Measurements from ENCODE around the gene TUBA1A.
A peak's percentile ranks its signal among the peaks of the same experiment; 100 is the strongest.
"Not testable (repeated sequence)": the region's sequence is repeated elsewhere in the genome, so short reads cannot be mapped to it uniquely, and the experiment has no call there.

Gene TUBA1A

GRCh38 chr12:49188916-49189367 is at the start of gene TUBA1A:
TUBA1A (minus strand) TSS chr12:49189080; CDS start chr12:49188979, 101 bp downstream.
- peak; percentile 58 to 100 (median 96) for DNase-seq

- no peak for DNase-seq
These were observed 47.5 kb upstream of the TUBA1A start for GRCh38 chr12:49236423-49236822.

GRCh38 chr12:49233842-49234526 is 45.1 kb upstream of the TUBA1A start:
- DNase-seq: peak in 53 of 56 donors; percentile 18 to 84 (median 64)

GRCh38 chr12:49232940-49233841 is 44.3 kb upstream of the TUBA1A start:
- DNase-seq: peak in 53 of 56 donors; percentile 12 to 87 (median 61)

DNA sequence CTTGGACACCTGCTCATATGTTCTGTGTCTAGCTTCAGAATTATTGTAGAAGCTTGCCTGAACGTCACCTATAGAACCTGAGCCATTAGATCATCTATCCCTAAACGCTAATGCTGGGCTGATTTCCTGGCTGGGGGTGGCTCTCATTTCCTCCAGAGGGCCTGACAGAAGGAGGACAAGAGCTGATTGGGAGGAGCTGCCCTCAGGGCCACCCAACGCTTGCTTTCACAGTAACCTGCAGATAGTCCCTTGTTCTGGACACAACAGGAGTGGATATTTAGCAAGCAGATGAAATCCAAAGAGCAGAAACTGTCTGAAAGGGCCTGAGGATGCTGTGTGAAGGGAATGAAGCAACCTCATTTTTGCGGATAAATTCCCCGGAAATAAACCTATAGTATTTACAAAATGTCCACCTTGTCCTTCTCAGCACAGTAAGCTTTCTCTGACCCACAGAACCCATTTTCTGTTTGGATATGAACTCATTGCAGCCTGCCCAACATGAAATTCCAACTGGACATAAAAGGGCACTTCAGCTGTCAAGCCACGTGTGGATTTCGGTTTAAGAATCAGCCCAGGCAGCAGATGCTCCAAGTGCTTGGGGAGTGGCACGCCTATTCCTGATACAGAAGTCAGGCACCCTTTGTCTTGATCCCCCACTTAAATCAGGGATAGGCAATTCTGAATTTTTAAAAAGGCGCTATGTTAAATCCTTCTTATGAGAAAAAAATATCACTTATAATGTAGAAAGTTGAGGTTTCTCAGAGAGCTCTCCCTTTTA is 43.2 kb upstream of the TUBA1A start:
- DNase-seq: peak in 2 of 56 donors; percentile 5 to 11

GRCh38 chr12:49230805-49231194 is 41.9 kb upstream of the TUBA1A start:
- no peak for DNase-seq

GRCh38 chr12:49230176-49230804 is 41.4 kb upstream of the TUBA1A start:
- no peak for DNase-seq

- DNase-seq: no peak
These were observed 39.8 kb upstream of the TUBA1A start for GRCh38 chr12:49228653-49229052.

DNA sequence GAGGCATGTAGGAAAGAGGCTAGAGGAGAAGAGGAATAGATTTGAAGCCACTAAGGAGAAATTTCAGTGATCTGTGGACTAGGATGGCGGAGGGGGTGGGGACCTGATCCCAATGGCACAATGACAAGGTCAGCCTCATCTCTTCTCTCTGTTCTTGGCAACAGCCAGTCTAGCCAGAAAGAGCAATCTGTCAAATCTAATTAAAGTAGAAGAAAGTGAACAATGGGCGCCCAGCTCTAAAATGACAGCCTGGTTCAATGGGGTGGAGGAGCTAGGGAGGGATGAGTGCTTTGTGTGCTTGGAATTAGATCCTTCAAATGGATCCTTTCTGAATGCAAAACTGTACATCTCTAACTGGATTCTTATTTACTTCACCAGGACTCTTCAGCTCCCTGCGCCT is 38.8 kb upstream of the TUBA1A start:
- peak in 2 of 56 donors; percentile 7 to 12 for DNase-seq

- no peak for DNase-seq
These were observed 36.8 kb upstream of the TUBA1A start for GRCh38 chr12:49225576-49226166.

- DNase-seq: no peak
These were observed 34.9 kb upstream of the TUBA1A start for GRCh38 chr12:49223590-49224369.

- DNase-seq: no peak
These were observed 34.2 kb upstream of the TUBA1A start for GRCh38 chr12:49223122-49223521.

- no peak for DNase-seq
These were observed 32.1 kb upstream of the TUBA1A start for GRCh38 chr12:49220972-49221371.

DNA sequence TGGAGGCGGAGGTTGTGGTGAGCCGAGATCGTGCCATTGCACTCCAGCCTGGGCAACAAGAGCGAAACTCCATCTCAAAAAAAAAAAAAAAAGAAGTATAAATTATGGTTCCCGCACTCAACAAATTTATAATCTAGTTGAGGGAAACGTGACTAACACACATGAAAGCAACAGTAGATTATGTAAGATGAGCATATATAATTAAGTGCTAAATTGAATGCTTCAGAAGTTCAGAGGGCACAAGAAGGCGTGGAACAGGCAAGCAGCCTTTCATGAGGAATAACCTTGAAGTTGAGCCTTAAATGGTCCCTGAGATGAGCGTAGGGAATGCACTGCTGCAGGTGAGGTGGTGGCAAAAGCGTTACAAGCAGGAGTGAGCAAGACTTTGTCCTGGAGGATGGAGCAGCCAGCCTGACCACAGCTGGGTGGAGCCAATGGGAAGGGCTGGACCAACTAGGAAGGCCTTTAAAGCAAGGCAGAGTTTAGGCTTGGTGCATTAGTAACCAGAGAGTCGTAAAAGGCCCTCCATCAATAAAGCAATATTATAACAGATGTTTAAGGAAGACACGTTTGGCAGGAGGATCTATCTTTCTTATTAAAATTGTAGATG is 30.6 kb upstream of the TUBA1A start:
- no peak for DNase-seq

- DNase-seq: no peak
These were observed 23.7 kb upstream of the TUBA1A start for GRCh38 chr12:49212572-49212971.

- not testable (repeated sequence) for DNase-seq
These were observed 21.8 kb upstream of the TUBA1A start for GRCh38 chr12:49210703-49211102.

GRCh38 chr12:49208676-49209075 is 19.8 kb upstream of the TUBA1A start:
- no peak for DNase-seq

DNA sequence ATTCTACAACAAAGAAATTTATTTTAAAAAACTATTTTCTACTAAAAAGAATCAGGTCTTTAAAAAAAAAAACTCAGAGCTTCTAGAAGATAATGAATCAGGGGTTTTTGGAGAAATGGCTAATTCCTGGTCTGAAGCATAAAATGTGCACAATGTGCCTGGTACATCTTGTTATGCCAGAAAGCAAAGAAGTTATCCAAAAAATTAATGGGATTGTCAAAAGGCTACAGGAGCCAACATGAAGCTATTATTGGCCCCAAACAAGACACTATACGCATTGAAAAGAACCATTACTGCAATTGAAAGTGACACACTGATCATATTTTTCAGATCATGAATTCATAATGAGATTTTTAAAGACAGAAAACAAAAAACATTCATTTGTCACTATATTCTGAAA is 19.3 kb upstream of the TUBA1A start:
- no peak for DNase-seq

GRCh38 chr12:49206389-49206788 is 17.5 kb upstream of the TUBA1A start:
- no peak for DNase-seq

All from amygdala (tissue), 56 donors.